Measurements from ENCODE around the gene ATP5MC2. TPM values are rescaled to one million over a fixed set of nuclear protein-coding genes. Genes with fewer than 3 reads are reported as not detected.

ATP5MC2 gene
- total RNA-seq, 2 experiments from 2014 or later: 274 to 286 TPM

DNA sequence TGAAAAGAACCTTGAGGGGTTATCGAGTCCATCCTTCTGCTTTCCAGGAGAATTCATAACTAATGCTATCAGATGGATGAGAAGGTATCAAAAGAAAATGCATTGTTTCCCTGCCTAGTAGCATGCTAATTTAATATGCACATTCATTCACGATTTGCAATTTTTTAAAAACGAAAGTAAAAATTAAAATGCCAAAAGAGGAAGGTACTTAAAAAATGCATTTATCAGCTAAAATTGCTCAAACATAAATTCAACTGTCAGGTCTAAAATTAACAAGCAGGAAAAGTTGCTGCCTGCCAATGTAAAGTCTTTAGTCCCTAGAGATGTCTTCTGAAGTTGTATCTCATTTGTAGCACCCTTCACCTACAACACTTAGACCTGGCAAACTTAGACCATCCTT lies 57.6 kb downstream of the ATP5MC2 start:
- H3K27ac Mint-ChIP-seq: peak overlapping the region; percentile 42

DNA sequence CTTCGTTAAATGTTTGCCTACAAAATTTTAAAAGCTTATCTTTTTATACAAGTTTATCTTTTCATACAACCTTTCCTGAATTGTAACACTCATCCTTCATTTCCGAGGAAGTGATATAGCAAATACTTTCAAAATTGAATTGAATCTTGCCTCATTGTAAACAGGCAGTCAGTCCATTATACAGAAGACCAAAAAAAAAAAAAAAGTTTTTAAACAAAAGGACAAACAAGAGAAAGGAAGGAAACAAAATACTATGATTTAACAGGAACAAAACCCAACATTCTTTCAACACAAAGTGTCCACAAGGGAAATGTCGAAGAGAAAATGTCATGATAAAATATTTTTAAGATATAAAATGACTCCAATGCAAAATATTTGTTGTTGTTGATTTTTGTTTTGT lies 58.2 kb downstream of the ATP5MC2 start:
- H3K36me3 Mint-ChIP-seq: peaks cover 12% of the 10 kb centered on the region
- no peaks in the 10 kb centered on the region for H3K9me3 Mint-ChIP-seq
- H3K4me3 Mint-ChIP-seq: peak overlapping the region; percentile 65
- no peak for DNase-seq
- H3K27me3 Mint-ChIP-seq: no peaks in the 10 kb centered on the region
- peak overlapping the region; percentile 50 for H3K27ac Mint-ChIP-seq
- H3K4me1 Mint-ChIP-seq: peaks cover 32% of the 10 kb centered on the region

More for the DNA sequence above, 57.6 kb downstream of the ATP5MC2 start:
- H3K36me3 Mint-ChIP-seq: peaks cover 12% of the 10 kb centered on the region
- DNase-seq: no peak
- peak overlapping the region; percentile 65 for H3K4me3 Mint-ChIP-seq
- peaks cover 32% of the 10 kb centered on the region for H3K4me1 Mint-ChIP-seq
- no peaks in the 10 kb centered on the region for H3K9me3 Mint-ChIP-seq
- no peaks in the 10 kb centered on the region for H3K27me3 Mint-ChIP-seq

DNA sequence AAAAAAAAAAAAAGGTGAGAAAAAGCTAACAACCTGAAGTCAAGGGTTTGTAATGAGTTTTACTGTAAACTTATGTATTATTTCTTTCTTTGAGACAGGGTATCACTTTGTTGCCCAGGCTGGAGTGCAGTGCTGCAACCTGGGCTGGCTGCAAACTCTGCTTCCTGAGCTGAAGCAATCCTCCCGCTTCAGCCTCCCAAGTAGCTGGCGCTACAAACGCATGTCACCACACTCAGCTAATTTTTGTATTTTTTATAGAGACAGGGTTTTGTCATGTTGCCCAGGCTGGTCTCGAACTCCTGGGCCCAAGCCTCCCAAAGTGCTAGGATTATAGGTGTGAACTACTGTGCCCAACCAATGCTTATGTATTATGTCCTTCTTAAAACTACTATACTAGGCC lies 58.9 kb downstream of the ATP5MC2 start:
- Mint-ChIP-seq H3K27me3 (no peaks in the 10 kb centered on the region), H3K36me3 (peaks cover 11% of the 10 kb centered on the region), H3K4me3 (no peak overlapping the region), H3K4me1 (peaks cover 35% of the 10 kb centered on the region), H3K27ac (no peak overlapping the region), H3K9me3 (no peaks in the 10 kb centered on the region)
- no peak for DNase-seq

Other genes with a start within 250 kb of the ATP5MC2 start
- gene PRR13, start 234.3 kb downstream of the ATP5MC2 start, total RNA-seq: 100 to 1,000 TPM; 221 to 247 TPM
- 1,000 to 10,000 TPM; 1,052 to 1,089 TPM for gene PCBP2, start 224.0 kb downstream of the ATP5MC2 start, total RNA-seq
- gene MAP3K12, start 176.6 kb downstream of the ATP5MC2 start, total RNA-seq: 1 to 10 TPM; 8.4 to 8.7 TPM
- 10 to 100 TPM; 41.0 to 47.3 TPM for gene TARBP2, start 174.8 kb downstream of the ATP5MC2 start, total RNA-seq
- gene NPFF, start 168.6 kb downstream of the ATP5MC2 start, total RNA-seq: not detected
- 10 to 100 TPM; 22.8 to 23.6 TPM for gene ATF7, start 49.7 kb downstream of the ATP5MC2 start, total RNA-seq
- 1 to 10 TPM; 8.8 to 9.6 TPM for gene CALCOCO1, start 51.4 kb upstream of the ATP5MC2 start, total RNA-seq
- not detected for gene CISTR, start 75.9 kb upstream of the ATP5MC2 start, total RNA-seq

All from activated naive CD8-positive, alpha-beta T cell treated with anti-CD3 and anti-CD28 coated beads for 36 hours (primary cell).